Mononuclear cell (primary cell): ENCODE results near the gene IGSF10. TPM values are rescaled to one million over a fixed set of nuclear protein-coding genes. Genes with fewer than 3 reads are reported as not detected.
"Not testable (repeated sequence)": the region's sequence is repeated elsewhere in the genome, so short reads cannot be mapped to it uniquely, and the experiment has no call there.

ENCODE experiments used
- H3K27me3 ChIP-seq: 2 replicates; pipeline ENCODE4 v1.6.0; 2011; ENCODE audit warnings: low read length, control low read depth; ENCODE audit not compliant: insufficient read depth
- H3K4me1 ChIP-seq: 2 replicates; pipeline ENCODE4 v1.5.1; 2011; ENCODE audit warnings: mild to moderate bottlenecking, low read length, control low read depth; ENCODE audit not compliant: insufficient read depth
- H3K4me3 ChIP-seq: 2 replicates; pipeline ENCODE4 v1.5.1; 2011; ENCODE audit warnings: mild to moderate bottlenecking, low read length, moderate library complexity
- H3K9me3 ChIP-seq: 2 replicates; pipeline ENCODE4 v1.5.1; 2011; ENCODE audit warnings: low read depth, mild to moderate bottlenecking, control low read depth, low read length
- total RNA-seq: library from RNA; depleted of rRNA; stranded (reverse); fragments of >200 nt; gene quantifications from one replicate; pipeline ENCODE4 v1.2.3, GENCODE V29; 2012

IGSF10 gene
- 0.10 TPM for total RNA-seq

GRCh38 chr3:151460774-151461450 lies at the start of gene IGSF10:
Gene IGSF10 (minus strand): TSS chr3:151461061. CDS start chr3:151458709, 2,352 bp downstream.
- Histone ChIP-seq H3K27me3 (peaks cover 36% of the 10 kb centered on the region), H3K9me3 (no peaks in the 10 kb centered on the region), H3K4me1 (peaks cover 5% of the 10 kb centered on the region), H3K4me3 (no peak within 1 kb of the TSS)

GRCh38 chr3:151509468-151510135 lies 48.7 kb upstream of the IGSF10 start:
- not testable (repeated sequence) for H3K9me3 ChIP-seq, H3K27me3 ChIP-seq, H3K4me1 ChIP-seq, H3K4me3 ChIP-seq

GRCh38 chr3:151504606-151505005 lies 43.7 kb upstream of the IGSF10 start:
- Histone ChIP-seq H3K4me3 (no peak overlapping the region), H3K9me3 (no peaks in the 10 kb centered on the region), H3K27me3 (no peaks in the 10 kb centered on the region), H3K4me1 (no peaks in the 10 kb centered on the region)

GRCh38 chr3:151503074-151503473 lies 42.2 kb upstream of the IGSF10 start:
- Histone ChIP-seq H3K4me3 (no peak overlapping the region), H3K27me3 (no peaks in the 10 kb centered on the region), H3K4me1 (no peaks in the 10 kb centered on the region), H3K9me3 (no peaks in the 10 kb centered on the region)

- no peaks in the 10 kb centered on the region for H3K27me3 ChIP-seq
- no peaks in the 10 kb centered on the region for H3K9me3 ChIP-seq
- H3K4me3 ChIP-seq: no peak overlapping the region
- H3K4me1 ChIP-seq: no peaks in the 10 kb centered on the region
Observed at GRCh38 chr3:151501923-151502632, 41.2 kb upstream of the IGSF10 start.

GRCh38 chr3:151501171-151501922 lies 40.5 kb upstream of the IGSF10 start:
- Histone ChIP-seq H3K4me3 (no peak overlapping the region), H3K9me3 (no peaks in the 10 kb centered on the region), H3K27me3 (no peaks in the 10 kb centered on the region), H3K4me1 (no peaks in the 10 kb centered on the region)

GRCh38 chr3:151499168-151499567 lies 38.3 kb upstream of the IGSF10 start:
- no peaks in the 10 kb centered on the region for H3K9me3 ChIP-seq
- H3K4me1 ChIP-seq: no peaks in the 10 kb centered on the region
- no peaks in the 10 kb centered on the region for H3K27me3 ChIP-seq
- no peak overlapping the region for H3K4me3 ChIP-seq

- Histone ChIP-seq H3K4me3 (no peak overlapping the region), H3K27me3 (no peaks in the 10 kb centered on the region), H3K9me3 (no peaks in the 10 kb centered on the region), H3K4me1 (no peaks in the 10 kb centered on the region)
Observed at GRCh38 chr3:151491525-151491924, 30.7 kb upstream of the IGSF10 start.

- H3K27me3 ChIP-seq, H3K4me3 ChIP-seq, H3K9me3 ChIP-seq, H3K4me1 ChIP-seq: not testable (repeated sequence)
Observed at GRCh38 chr3:151487833-151488232, 27.0 kb upstream of the IGSF10 start.

- Histone ChIP-seq H3K9me3 (peaks cover 5% of the 10 kb centered on the region), H3K27me3 (peaks cover 2% of the 10 kb centered on the region), H3K4me1 (no peaks in the 10 kb centered on the region), H3K4me3 (no peak overlapping the region)
Observed at GRCh38 chr3:151483961-151484520, 23.2 kb upstream of the IGSF10 start.

- Histone ChIP-seq H3K4me3 (no peak overlapping the region), H3K9me3 (peaks cover 5% of the 10 kb centered on the region), H3K4me1 (no peaks in the 10 kb centered on the region), H3K27me3 (peaks cover 2% of the 10 kb centered on the region)
Observed at GRCh38 chr3:151483488-151483887, 22.6 kb upstream of the IGSF10 start.

- peaks cover 2% of the 10 kb centered on the region for H3K27me3 ChIP-seq
- no peak overlapping the region for H3K4me3 ChIP-seq
- H3K9me3 ChIP-seq: peaks cover 5% of the 10 kb centered on the region
- no peaks in the 10 kb centered on the region for H3K4me1 ChIP-seq
Observed at GRCh38 chr3:151480492-151480891, 19.6 kb upstream of the IGSF10 start.

GRCh38 chr3:151479452-151479851 lies 18.6 kb upstream of the IGSF10 start:
- Histone ChIP-seq H3K4me1 (no peaks in the 10 kb centered on the region), H3K9me3 (peaks cover 5% of the 10 kb centered on the region), H3K27me3 (peaks cover 2% of the 10 kb centered on the region), H3K4me3 (no peak overlapping the region)

GRCh38 chr3:151478335-151478697 lies 17.5 kb upstream of the IGSF10 start:
- Histone ChIP-seq H3K4me3 (no peak overlapping the region), H3K4me1 (no peaks in the 10 kb centered on the region), H3K9me3 (peaks cover 5% of the 10 kb centered on the region), H3K27me3 (peaks cover 2% of the 10 kb centered on the region)
